NOMO-1 treated with DMSO at 0.1 percent for 48 hours (cell line): ENCODE measurements around the gene SEMA3F.
"Not testable (repeated sequence)": the region's sequence is repeated elsewhere in the genome, so short reads cannot be mapped to it uniquely, and the experiment has no call there.

Experiments
- DNase-seq: peaks from one replicate; lab custom pipeline; 2025; ENCODE audit not compliant: unreplicated experiment; lab: John Stamatoyannopoulos, UW

SEMA3F gene

GRCh38 chr3:50208677-50209344 lies 53.7 kb downstream of the SEMA3F start:
- DNase-seq = no peak

GRCh38 chr3:50210176-50210509 lies 55.0 kb downstream of the SEMA3F start:
- no peak for DNase-seq

GRCh38 chr3:50210510-50211367 lies 55.6 kb downstream of the SEMA3F start:
- no peak for DNase-seq

GRCh38 chr3:50211368-50211717 lies 56.2 kb downstream of the SEMA3F start:
- not testable (repeated sequence) for DNase-seq

- DNase-seq = peak; percentile 9
Observed at GRCh38 chr3:50211930-50212329, 56.8 kb downstream of the SEMA3F start.

GRCh38 chr3:50212502-50212901 lies 57.4 kb downstream of the SEMA3F start:
- DNase-seq = no peak

- no peak for DNase-seq
Observed at GRCh38 chr3:50212971-50213370, 57.8 kb downstream of the SEMA3F start.

GRCh38 chr3:50213373-50213772 lies 58.2 kb downstream of the SEMA3F start:
- no peak for DNase-seq

GRCh38 chr3:50214824-50215223 lies 59.7 kb downstream of the SEMA3F start:
- no peak for DNase-seq

- no peak for DNase-seq
Observed at GRCh38 chr3:50215529-50215928, 60.4 kb downstream of the SEMA3F start.

- DNase-seq = no peak
Observed at GRCh38 chr3:50217681-50218080, 62.6 kb downstream of the SEMA3F start.

GRCh38 chr3:50218448-50218847 lies 63.3 kb downstream of the SEMA3F start:
- DNase-seq = no peak

GRCh38 chr3:50219285-50219684 lies 64.2 kb downstream of the SEMA3F start:
- DNase-seq = no peak

GRCh38 chr3:50220109-50220508 lies 65.0 kb downstream of the SEMA3F start:
- DNase-seq = no peak

- DNase-seq = no peak
Observed at GRCh38 chr3:50221051-50221410, 65.9 kb downstream of the SEMA3F start.

- DNase-seq = no peak
Observed at GRCh38 chr3:50221411-50222168, 66.5 kb downstream of the SEMA3F start.

GRCh38 chr3:50222169-50222528 lies 67.0 kb downstream of the SEMA3F start:
- DNase-seq = no peak

GRCh38 chr3:50224639-50225038 lies 69.5 kb downstream of the SEMA3F start:
- DNase-seq = no peak

GRCh38 chr3:50226888-50227389 lies 71.8 kb downstream of the SEMA3F start:
- peak; percentile 27 for DNase-seq

GRCh38 chr3:50227390-50228183 lies 72.5 kb downstream of the SEMA3F start:
- peak; percentile 90 for DNase-seq

GRCh38 chr3:50228184-50228763 lies 73.2 kb downstream of the SEMA3F start:
- DNase-seq = not testable (repeated sequence)
